Keratinocyte (primary cell): ENCODE measurements around the gene BMF. TPM values are rescaled to one million over a fixed set of nuclear protein-coding genes. Genes with fewer than 3 reads are reported as not detected.

ENCODE experiments used
- DNase-seq: peaks from one replicate; pipeline ENCODE4 v3.0.0-alpha.2; 2011; ENCODE audit warnings: low read depth, missing footprints, low spot score
- FAIRE-seq: peaks from 2 replicates; lab custom pipeline; 2011; peaks lifted over from hg19 to GRCh38; lab: Jason Lieb, UNC
- H2AFZ ChIP-seq: 2 replicates; pipeline ENCODE4 v1.6.0; 2012; ENCODE audit warnings: low read length, control low read depth, inconsistent platforms; ENCODE audit not compliant: control insufficient read depth
- H3K27ac ChIP-seq: 2 replicates; pipeline ENCODE4 v1.5.1; 2011; ENCODE audit warnings: low read length; ENCODE audit not compliant: control insufficient read depth, insufficient read depth
- H3K27me3 ChIP-seq: 3 replicates; pipeline ENCODE4 v1.6.0; 2011; ENCODE audit warnings: low read length; ENCODE audit not compliant: control insufficient read depth, insufficient read depth; ENCODE audit errors: extremely low read depth
- H3K36me3 ChIP-seq, 2 experiments: 2 replicates in 1 of 2; 3 replicates in 1 of 2; pipeline ENCODE4 v1.5.1; 2011; ENCODE audit warnings: low read length in 2 of 2, mild to moderate bottlenecking in 1 of 2; ENCODE audit not compliant: control insufficient read depth in 2 of 2, insufficient read depth in 2 of 2; ENCODE audit errors: extremely low read depth in 1 of 2
- H3K4me1 ChIP-seq: 3 replicates; pipeline ENCODE4 v1.5.1; 2011; ENCODE audit warnings: low read length; ENCODE audit not compliant: control insufficient read depth, insufficient read depth; ENCODE audit errors: extremely low read depth
- H3K4me2 ChIP-seq: 3 replicates; pipeline ENCODE4 v1.6.0; 2011; ENCODE audit warnings: low read depth, low read length; ENCODE audit not compliant: control insufficient read depth, insufficient read depth; ENCODE audit errors: extremely low read depth
- H3K4me3 ChIP-seq, 3 experiments: fragments of 200-600 bp in 1 of 3; sonication (generic) in 1 of 3; 2 replicates in 2 of 3; 3 replicates in 1 of 3; pipeline ENCODE4 v1.5.1; 2011 to 2016; ENCODE audit warnings: low read length in 3 of 3, mild to moderate bottlenecking in 3 of 3, control low read depth in 2 of 3, inconsistent platforms in 1 of 3, low read depth in 1 of 3, mixed read lengths in 1 of 3, mixed run types in 1 of 3, moderate library complexity in 1 of 3; ENCODE audit not compliant: control insufficient read depth in 2 of 3, insufficient read depth in 2 of 3; ENCODE audit errors: extremely low read depth in 1 of 3
- H3K79me2 ChIP-seq: 2 replicates; pipeline ENCODE4 v1.6.0; 2012; ENCODE audit warnings: low read length; ENCODE audit not compliant: control insufficient read depth, insufficient read depth
- H3K9ac ChIP-seq: 3 replicates; pipeline ENCODE4 v1.6.0; 2011; ENCODE audit warnings: low read length; ENCODE audit not compliant: control insufficient read depth, insufficient read depth; ENCODE audit errors: extremely low read depth
- H3K9me1 ChIP-seq: 3 replicates; pipeline ENCODE4 v1.6.0; 2011; ENCODE audit warnings: low read length; ENCODE audit not compliant: control insufficient read depth, insufficient read depth; ENCODE audit errors: extremely low read depth
- H3K9me3 ChIP-seq: 2 replicates; pipeline ENCODE4 v1.5.1; 2012; ENCODE audit warnings: low read depth, low read length; ENCODE audit not compliant: control insufficient read depth
- H4K20me1 ChIP-seq: 3 replicates; pipeline ENCODE4 v1.6.0; 2011; ENCODE audit warnings: low read length; ENCODE audit not compliant: control insufficient read depth, insufficient read depth; ENCODE audit errors: extremely low read depth
- CTCF ChIP-seq, 3 experiments: IDR thresholded peaks in 1 of 3; conservative IDR thresholded peaks in 1 of 3; optimal IDR thresholded peaks in 1 of 3; 2 replicates in 2 of 3; 3 replicates in 1 of 3; pipeline versions ENCODE3 to v1.5.1; 2011; ENCODE audit warnings: low read length in 3 of 3, mild to moderate bottlenecking in 3 of 3, moderate library complexity in 2 of 3, control low read depth in 1 of 3, inconsistent platforms in 1 of 3; ENCODE audit not compliant: insufficient read depth in 2 of 3; ENCODE audit errors: extremely low read depth in 1 of 3
- EZH2 ChIP-seq: IDR thresholded peaks from one replicate; pipeline ENCODE4 v1.6.1; 2012; ENCODE audit warnings: inconsistent platforms, mild to moderate bottlenecking, low read length, moderate library complexity
- dilution Hi-C: fragments of 300-500 bp; cut with MboI; formaldehyde crosslinking; loops from one replicate; pipeline ENCODE4 v1.7.0; 2020; ENCODE audit warnings: low sequenced_read_pairs; ENCODE audit not compliant: extremely low pct_ligation_motif_present
- polyA plus RNA-seq, 5 experiments: library from polyadenylated mRNA; depleted of rRNA in 3 of 5; stranded (reverse) in 3 of 5; stranded (forward) in 1 of 5; unstranded in 1 of 5; fragments of >200 nt; gene quantifications; 1 replicate in 1 of 5; 2 replicates in 3 of 5; 3 replicates in 1 of 5; pipeline versions ENCODE4 v1.2.1 to v1.2.3, GENCODE V29; 2011 to 2012; ENCODE audit warnings: missing spikeins in 2 of 5, low read depth in 1 of 5, low replicate concordance in 1 of 5

BMF gene
- polyA plus RNA-seq, 1 donor (not counting 4 experiments of a cell fraction or from before 2014, with no cell fraction given): 0.13 TPM

GRCh38 chr15:40106203-40107161 lies 2.2 kb downstream of the BMF start:
- Histone ChIP-seq H3K9me3 (no peaks in the 10 kb centered on the region), H3K4me3 (peak overlapping the region in 1 of 3 experiments; percentile 12), H3K27me3 (no peaks in the 10 kb centered on the region), H3K79me2 (no peaks in the 10 kb centered on the region), H2AFZ (no peak overlapping the region), H3K9ac (no peak overlapping the region), H4K20me1 (peaks cover 7% of the 10 kb centered on the region), H3K36me3 (no peaks in the 10 kb centered on the region), H3K4me1 (peaks cover 57% of the 10 kb centered on the region), H3K4me2 (peak overlapping the region; percentile 48), H3K27ac (no peak overlapping the region), H3K9me1 (peaks cover 4% of the 10 kb centered on the region)
- dilution Hi-C loops: no loop called here
- FAIRE-seq (peak; percentile 36), DNase-seq (no peak)
- no peak for TF ChIP-seq EZH2
- peak in 1 of 3 experiments; percentile 1 for TF ChIP-seq CTCF (optimal IDR thresholded peaks at IDR 0.05 in 1 of 3, IDR thresholded peaks at IDR 0.05 in 1 of 3, conservative IDR thresholded peaks at IDR 0.05 in 1 of 3; ENCODE audit: extremely low read depth in 1 of 3, insufficient read depth in 2 of 3, low read length in 3 of 3)

GRCh38 chr15:40105517-40106202 lies 3.0 kb downstream of the BMF start:
- no peak overlapping the region for H3K27ac ChIP-seq
- H3K27me3 ChIP-seq: peaks cover 5% of the 10 kb centered on the region
- H3K9me3 ChIP-seq: no peaks in the 10 kb centered on the region
- DNase-seq (no peak), FAIRE-seq (no peak)
- H3K4me3 ChIP-seq: no peak overlapping the region
- peaks cover 57% of the 10 kb centered on the region for H3K4me1 ChIP-seq
- dilution Hi-C loops: no loop called here
- no peak overlapping the region for H3K4me2 ChIP-seq
- H3K79me2 ChIP-seq: no peaks in the 10 kb centered on the region
- H3K9me1 ChIP-seq: peaks cover 4% of the 10 kb centered on the region
- no peak overlapping the region for H3K9ac ChIP-seq
- no peaks in the 10 kb centered on the region for H3K36me3 ChIP-seq
- H2AFZ ChIP-seq: no peak overlapping the region
- TF ChIP-seq CTCF (optimal IDR thresholded peaks at IDR 0.05 in 1 of 3, IDR thresholded peaks at IDR 0.05 in 1 of 3, conservative IDR thresholded peaks at IDR 0.05 in 1 of 3; ENCODE audit: extremely low read depth in 1 of 3, insufficient read depth in 2 of 3, low read length in 3 of 3) (no peak), EZH2 (no peak)
- H4K20me1 ChIP-seq: peaks cover 7% of the 10 kb centered on the region
